ENCODE results near the gene RGS9.
"Not testable (repeated sequence)": the region's sequence is repeated elsewhere in the genome, so short reads cannot be mapped to it uniquely, and the experiment has no call there.

The RGS9 gene

DNA sequence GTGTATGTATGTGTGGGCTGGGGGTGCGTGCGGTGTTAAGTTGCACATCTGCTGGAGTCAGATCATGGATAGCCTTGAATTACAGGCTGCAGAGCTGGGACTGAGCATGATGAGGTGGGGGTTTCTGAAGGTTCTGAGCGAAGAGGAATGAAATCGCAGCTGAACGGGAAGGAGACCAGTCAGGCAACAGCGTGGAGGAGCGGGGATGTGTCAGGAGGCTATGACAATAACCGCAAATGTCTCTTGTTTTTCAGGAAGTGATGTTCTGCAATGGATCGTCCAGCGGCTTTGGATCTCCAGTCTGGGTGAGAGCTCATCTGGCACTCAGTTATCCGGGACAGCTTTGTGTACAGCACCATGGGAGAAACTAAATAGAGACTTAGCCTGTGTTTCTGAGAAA is 20.9 kb downstream of the RGS9 start:
- no peak for FAIRE-seq

DNA sequence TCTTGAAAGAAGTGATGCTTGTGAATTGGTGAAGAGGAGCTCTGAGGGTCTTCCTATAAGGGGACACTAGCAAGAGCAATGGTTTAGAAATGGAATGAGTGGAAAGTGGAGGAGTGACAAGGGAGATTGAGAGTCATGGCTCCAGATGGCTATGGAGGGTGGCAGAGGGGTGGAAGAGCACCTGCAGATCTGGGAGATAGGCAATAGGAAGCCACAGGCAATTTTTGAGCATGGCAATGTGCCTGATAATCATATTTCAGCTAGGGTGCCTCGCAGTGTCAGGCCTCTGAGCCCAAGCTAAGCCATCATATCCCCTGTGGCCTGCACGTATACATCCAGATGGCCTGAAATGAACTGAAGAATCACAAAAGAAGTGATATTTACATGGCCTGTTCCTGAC is 21.5 kb downstream of the RGS9 start:
- FAIRE-seq: no peak

- FAIRE-seq: no peak
These were observed 23.3 kb downstream of the RGS9 start for GRCh38 chr17:65160516-65160915.

GRCh38 chr17:65163990-65164495 is 26.9 kb downstream of the RGS9 start:
- FAIRE-seq: no peak

- FAIRE-seq: no peak
These were observed 29.6 kb downstream of the RGS9 start for GRCh38 chr17:65166787-65167186.

- no peak for FAIRE-seq
These were observed 30.4 kb downstream of the RGS9 start for GRCh38 chr17:65167566-65167965.

GRCh38 chr17:65169691-65170090 is 32.5 kb downstream of the RGS9 start:
- no peak for FAIRE-seq

DNA sequence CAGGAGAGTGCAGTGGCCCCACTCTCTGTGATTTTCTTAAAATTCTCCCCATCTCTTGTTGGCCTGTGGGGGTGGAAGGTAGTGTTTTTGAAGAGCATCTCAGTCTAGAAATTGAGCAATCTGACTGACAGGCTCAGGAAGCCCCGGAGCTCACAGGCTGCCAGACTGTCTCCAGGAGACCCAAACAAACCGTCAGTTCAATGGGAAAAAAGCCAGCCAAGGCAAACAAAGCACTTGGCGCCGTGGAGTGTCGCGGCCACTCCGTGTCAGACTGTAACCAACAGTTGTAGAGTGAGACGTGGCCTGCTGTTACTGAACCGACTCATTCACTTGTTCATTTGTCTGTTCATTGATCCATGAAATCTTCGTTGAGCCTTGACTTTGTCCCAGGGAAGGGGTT is 33.7 kb downstream of the RGS9 start:
- FAIRE-seq: no peak

- FAIRE-seq: no peak
These were observed 34.6 kb downstream of the RGS9 start for GRCh38 chr17:65171752-65172151.

DNA sequence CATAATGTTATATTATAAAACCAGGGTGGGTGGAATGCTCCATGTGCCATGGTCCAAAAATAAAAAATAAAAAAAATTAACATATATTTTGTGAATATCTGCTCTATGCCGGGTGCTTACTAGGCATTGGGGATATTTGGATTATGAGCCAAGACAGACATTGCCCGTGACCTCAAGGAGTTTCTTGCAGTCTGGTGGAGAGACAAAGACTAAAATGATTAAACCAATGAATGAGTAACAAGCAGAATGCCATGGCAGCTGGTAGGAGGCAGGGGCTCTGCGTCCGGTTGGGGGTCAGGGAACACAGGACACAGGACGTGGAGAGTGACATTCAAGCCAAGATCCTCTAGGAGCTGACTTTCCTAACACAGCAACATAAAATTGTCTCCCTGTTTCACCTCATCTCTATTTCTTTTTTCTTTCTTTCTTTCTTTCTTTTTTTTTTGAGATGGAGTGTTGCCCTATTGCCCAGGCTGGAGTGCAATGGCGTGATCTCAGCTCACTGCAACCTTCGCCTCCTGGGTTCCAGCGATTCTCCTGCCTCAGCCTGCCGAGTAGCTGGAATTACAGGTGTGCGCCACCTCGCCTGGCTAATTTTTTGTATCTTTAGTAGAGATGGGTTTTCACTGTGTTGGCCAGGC is 35.4 kb downstream of the RGS9 start:
- no peak for FAIRE-seq

- no peak for FAIRE-seq
These were observed 36.2 kb downstream of the RGS9 start for GRCh38 chr17:65173284-65173793.

- FAIRE-seq: no peak
These were observed 37.0 kb downstream of the RGS9 start for GRCh38 chr17:65173976-65174683.

DNA sequence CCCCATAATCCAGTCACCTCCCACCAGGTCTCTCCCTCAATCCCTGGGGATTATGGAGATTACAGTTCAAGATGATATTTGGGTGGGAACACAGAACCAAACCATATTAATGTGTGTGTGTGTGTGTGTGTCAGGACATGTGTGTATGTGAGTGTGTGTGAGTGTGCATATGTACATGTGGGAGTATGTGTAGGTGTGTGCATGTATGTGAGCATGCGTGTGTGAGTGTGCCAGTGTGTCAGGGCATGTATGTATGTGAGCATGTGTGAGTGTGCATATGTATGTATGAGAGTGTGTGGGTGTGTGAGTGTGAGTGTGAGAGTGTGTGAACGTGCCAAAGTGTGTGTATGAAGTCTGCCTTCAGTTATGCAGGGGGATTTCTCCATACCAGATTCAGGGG is 37.8 kb downstream of the RGS9 start:
- FAIRE-seq: no peak

DNA sequence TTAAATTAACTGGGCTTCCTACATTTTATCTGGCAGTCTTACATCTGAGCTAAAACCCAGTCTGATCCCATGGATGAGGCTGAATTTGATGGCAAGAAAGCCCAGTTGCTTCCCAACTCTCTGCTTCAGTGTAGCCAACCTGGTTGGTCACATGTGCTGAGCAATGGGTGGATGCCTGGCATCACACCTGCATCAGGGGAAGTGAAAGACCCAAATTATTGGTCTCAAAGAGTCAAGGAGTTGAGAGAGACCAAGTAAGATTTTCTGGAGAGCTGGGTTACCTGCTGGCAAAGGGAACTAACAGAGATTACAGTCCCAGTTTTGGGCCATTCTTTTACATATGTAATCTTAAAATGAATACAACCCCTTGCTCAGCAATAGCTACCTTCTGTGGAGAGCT is 38.8 kb downstream of the RGS9 start:
- FAIRE-seq: no peak

- FAIRE-seq: no peak
These were observed 39.7 kb downstream of the RGS9 start for GRCh38 chr17:65176646-65177409.

- FAIRE-seq: no peak
These were observed 40.7 kb downstream of the RGS9 start for GRCh38 chr17:65177901-65178300.

- not testable (repeated sequence) for FAIRE-seq
These were observed 43.1 kb downstream of the RGS9 start for GRCh38 chr17:65180276-65180675.

DNA sequence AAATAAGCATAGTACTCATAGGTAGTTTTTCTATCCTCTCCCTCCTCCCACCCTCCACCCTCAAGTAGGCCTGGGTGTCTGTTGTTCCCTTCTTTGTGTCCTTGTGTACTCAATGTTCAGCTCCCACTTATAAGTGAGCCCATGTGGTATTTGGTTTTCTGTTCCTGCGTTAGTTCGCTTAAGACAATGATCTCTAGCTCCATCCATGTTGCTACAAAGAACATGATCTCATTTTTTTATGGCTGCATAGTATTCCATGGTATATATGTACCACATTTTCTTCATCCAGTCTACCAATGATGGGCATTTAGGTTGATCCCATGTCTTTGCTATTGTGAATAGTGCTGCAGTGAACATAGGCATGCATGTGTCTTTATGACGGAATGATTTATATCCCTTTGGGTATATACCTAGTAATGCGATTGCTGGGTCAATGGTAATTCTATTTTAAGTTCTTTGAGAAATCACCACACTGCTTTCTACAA is 43.6 kb downstream of the RGS9 start:
- not testable (repeated sequence) for FAIRE-seq

DNA sequence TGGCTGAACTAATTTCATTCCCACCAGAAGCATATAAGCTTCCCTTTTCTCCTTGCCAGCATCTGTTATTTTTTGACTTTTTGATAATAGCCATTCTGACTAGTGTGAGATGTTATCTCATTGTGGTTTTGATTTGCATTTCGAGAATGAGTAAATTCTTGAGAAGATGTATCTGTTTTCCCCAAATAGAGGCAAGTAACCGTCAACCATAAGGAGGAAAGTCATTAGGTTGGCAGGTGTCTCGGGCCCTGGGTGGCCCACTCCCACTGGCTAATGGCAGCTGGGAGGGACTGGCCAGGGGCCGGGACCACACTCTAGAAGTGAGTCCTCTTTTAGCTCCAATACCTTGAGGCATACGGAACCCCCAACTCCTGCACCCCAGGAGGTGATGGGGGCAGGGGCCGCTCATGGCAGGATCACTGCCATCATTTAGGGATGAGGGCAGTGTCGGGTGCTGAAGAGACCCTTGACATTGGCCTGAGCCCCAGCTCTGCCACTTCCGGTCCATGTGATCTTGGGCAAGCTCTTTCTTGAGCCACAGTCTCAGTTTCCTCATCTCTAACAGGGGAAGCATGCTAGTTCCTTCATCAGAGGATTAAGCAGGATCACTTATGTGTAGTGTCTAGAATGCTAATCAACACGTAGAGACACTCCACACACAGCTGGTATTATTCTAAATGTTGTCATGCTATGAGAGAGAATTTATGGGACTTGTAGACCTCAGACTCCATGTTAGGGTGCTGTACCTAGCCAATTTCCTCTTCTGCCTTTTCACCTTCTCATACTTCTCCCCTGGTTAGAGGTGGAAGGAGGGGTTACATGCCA is 44.3 kb downstream of the RGS9 start:
- no peak for FAIRE-seq

DNA sequence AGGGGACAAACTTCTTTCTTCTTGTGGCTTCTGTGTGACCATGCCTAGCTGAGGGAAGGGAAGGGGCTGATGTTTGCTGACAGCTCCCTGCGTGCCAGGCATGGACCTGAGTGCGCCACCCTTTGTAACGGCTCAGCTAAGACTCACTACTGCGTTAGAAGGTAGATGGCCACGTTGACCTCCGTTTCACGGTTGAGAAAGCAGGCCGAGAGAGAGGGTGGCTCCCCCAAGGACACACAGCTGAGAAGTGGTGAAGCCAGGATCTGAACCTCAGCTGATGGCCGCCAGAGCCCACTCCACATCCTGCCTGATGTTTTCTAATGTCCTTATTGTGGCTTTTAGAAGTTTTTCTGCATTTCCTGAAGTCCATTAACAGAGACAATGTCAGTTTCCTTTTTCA is 45.1 kb downstream of the RGS9 start:
- no peak for FAIRE-seq

- FAIRE-seq: no peak
These were observed 46.6 kb downstream of the RGS9 start for GRCh38 chr17:65183736-65184135.

GRCh38 chr17:65184235-65184959 is 47.2 kb downstream of the RGS9 start:
- no peak for FAIRE-seq
